K562 (cell line): Measurements from ENCODE around the gene SLC6A6.

Experiments
- ATF3 ChIP-seq, 2 experiments: fragments of 450-650 bp in 1 of 2; sonication (generic) in 1 of 2; formaldehyde crosslinking in 1 of 2; IDR thresholded peaks in 1 of 2; conservative IDR thresholded peaks in 1 of 2; 2 replicates each; pipeline versions ENCODE4 v1.6.1 to v1.8.1; 2016 to 2023; ENCODE audit warnings: mild to moderate bottlenecking in 2 of 2, moderate library complexity in 2 of 2, inconsistent platforms in 1 of 2, missing genetic modification reagents in 1 of 2
- ATF4 ChIP-seq: fragments of 450-650 bp; formaldehyde crosslinking; IDR thresholded peaks from 2 replicates; pipeline ENCODE4 v1.4.0; 2022; ENCODE audit warnings: mild to moderate bottlenecking, moderate library complexity
- GMEB1 ChIP-seq: fragments of 250-450 bp; sonication (Bioruptor Pico); IDR thresholded peaks from 2 replicates; pipeline ENCODE4 v1.4.0; 2020; ENCODE audit warnings: mild to moderate bottlenecking
- HDAC6 ChIP-seq: IDR thresholded peaks from 2 replicates; pipeline ENCODE4 v1.6.1; 2012; ENCODE audit warnings: low read depth, mild to moderate bottlenecking, control low read depth, inconsistent platforms, low read length, moderate library complexity
- HOXB6 ChIP-seq: fragments of 250-450 bp; sonication (Bioruptor Pico); IDR thresholded peaks from 2 replicates; pipeline ENCODE4 v1.5.1; 2022; ENCODE audit warnings: mild to moderate bottlenecking, borderline replicate concordance
- KAT8 ChIP-seq: fragments of 450-650 bp; IDR thresholded peaks from 2 replicates; pipeline ENCODE4 v1.6.1; 2016; ENCODE audit warnings: low read depth, mild to moderate bottlenecking
- MLLT1 ChIP-seq, 2 experiments: fragments of 450-650 bp; IDR thresholded peaks; 2 replicates each; pipeline ENCODE4 v1.6.1; 2016
- POLR2A ChIP-seq: fragments of 450-650 bp; conservative IDR thresholded peaks from 2 replicates; pipeline ENCODE4 v1.6.1; 2016
- TSC22D4 ChIP-seq: fragments of 450-650 bp; IDR thresholded peaks from 2 replicates; pipeline ENCODE4 v1.6.1; 2016; ENCODE audit warnings: missing genetic modification characterization, missing biosample characterization, control low read depth
- ZBED1 ChIP-seq: IDR thresholded peaks from 2 replicates; pipeline ENCODE4 v1.6.1; 2014
- ZNF146 ChIP-seq: IDR thresholded peaks from one replicate; pipeline ENCODE4 v1.6.1; 2018; ENCODE audit warnings: missing compliant biosample characterization; ENCODE audit not compliant: unreplicated experiment
- ZNF431 ChIP-seq: sonication (generic); formaldehyde crosslinking; IDR thresholded peaks from 2 replicates; pipeline ENCODE4 v1.8.0; 2022; ENCODE audit warnings: mild to moderate bottlenecking, missing genetic modification reagents

DNA sequence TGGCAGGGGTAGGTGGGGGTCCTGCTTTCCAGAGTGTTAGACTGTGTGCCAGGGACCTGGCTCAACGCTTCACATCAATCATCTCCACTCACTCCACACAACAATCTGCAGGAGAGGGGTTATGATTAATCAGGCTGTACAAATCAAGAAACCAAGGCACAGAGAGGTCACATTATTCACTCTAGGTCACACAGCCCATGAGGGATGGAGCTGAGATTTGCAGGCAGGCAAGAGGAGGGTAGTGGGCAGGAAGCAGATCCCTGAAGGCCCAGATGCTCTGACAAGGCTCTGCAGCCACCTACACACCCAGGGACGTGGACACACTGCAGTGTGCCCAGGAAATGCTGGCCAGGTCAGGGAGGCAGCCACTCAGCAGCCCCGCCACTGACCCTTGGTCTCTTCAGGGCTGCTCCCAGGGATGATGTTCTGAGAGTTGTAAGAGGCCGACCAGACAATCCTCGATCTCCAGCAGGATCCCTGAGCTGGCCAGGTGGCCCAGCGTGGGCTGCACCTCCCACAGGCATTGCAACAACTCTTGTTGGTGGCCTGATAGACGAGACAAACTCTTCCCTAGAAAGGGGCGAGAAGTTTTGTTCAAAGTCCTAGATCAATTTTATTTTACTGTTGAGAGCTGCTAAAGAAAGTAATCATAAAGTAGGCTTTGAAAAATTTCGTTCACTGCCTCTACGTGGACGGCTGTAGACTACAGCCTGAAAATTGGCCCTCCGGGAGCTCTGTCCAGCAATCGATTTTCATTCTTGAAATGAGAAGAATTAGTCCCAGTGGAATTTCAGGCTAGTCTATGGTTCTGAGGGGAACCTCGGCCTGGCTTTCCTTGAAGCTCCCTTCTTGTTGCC lies 4.2 kb upstream of the SLC6A6 start:
- TF ChIP-seq ZBED1: no peak
- no peak for TF ChIP-seq ZNF146 (CRISPR knock-in tag)
- no peak for TF ChIP-seq ATF4 (CRISPR knock-in tag)
- TF ChIP-seq MLLT1 (IDR thresholded peaks at IDR 0.05): no peak
- no peak for TF ChIP-seq HOXB6 (CRISPR knock-in tag)
- TF ChIP-seq GMEB1: no peak
- TF ChIP-seq TSC22D4 (tag): no peak
- no peak for TF ChIP-seq HDAC6
- TF ChIP-seq ZNF431: no peak
- no peak for TF ChIP-seq KAT8
- no peak for TF ChIP-seq ATF3 (IDR thresholded peaks at IDR 0.05)
- no peak for TF ChIP-seq ATF3 (CRISPR knock-in tag; conservative IDR thresholded peaks at IDR 0.05)
- no peak for TF ChIP-seq POLR2A
